ENCODE data around the gene ADGRG2.
"Not testable (repeated sequence)": the region's sequence is repeated elsewhere in the genome, so short reads cannot be mapped to it uniquely, and the experiment has no call there.

The ADGRG2 gene

GRCh38 chrX:19086102-19086772 is 36.0 kb downstream of the ADGRG2 start:
- FAIRE-seq (no peak), DNase-seq (ENCODE audit: insufficient read length, low spot score) (no peak)

- FAIRE-seq = no peak
- DNase-seq (ENCODE audit: insufficient read length, low spot score) = no peak
Measured at GRCh38 chrX:19085666-19086065, 36.6 kb downstream of the ADGRG2 start.

GRCh38 chrX:19075754-19076153 is 46.5 kb downstream of the ADGRG2 start:
- FAIRE-seq = no peak

GRCh38 chrX:19072372-19072771 is 49.9 kb downstream of the ADGRG2 start:
- DNase-seq (ENCODE audit: insufficient read length, low spot score) (no peak), FAIRE-seq (no peak)

More at GRCh38 chrX:19075754-19076153, 46.5 kb downstream of the ADGRG2 start:
- DNase-seq (ENCODE audit: insufficient read length, low spot score) = no peak

GRCh38 chrX:19070555-19070994 is 51.7 kb downstream of the ADGRG2 start:
- DNase-seq (ENCODE audit: insufficient read length, low spot score) (no peak), FAIRE-seq (no peak)

GRCh38 chrX:19066987-19067386 is 55.3 kb downstream of the ADGRG2 start:
- not testable (repeated sequence) for DNase-seq (ENCODE audit: insufficient read length, low spot score); FAIRE-seq

GRCh38 chrX:19065535-19065934 is 56.7 kb downstream of the ADGRG2 start:
- DNase-seq (ENCODE audit: insufficient read length, low spot score) = no peak
- no peak for FAIRE-seq

GRCh38 chrX:19064175-19064574 is 58.1 kb downstream of the ADGRG2 start:
- FAIRE-seq = peak; percentile 66
- no peak for DNase-seq (ENCODE audit: insufficient read length, low spot score)

- no peak for FAIRE-seq
- peak; percentile 24 for DNase-seq (ENCODE audit: insufficient read length, low spot score)
Measured at GRCh38 chrX:19063030-19063429, 59.2 kb downstream of the ADGRG2 start.

- no peak for FAIRE-seq
- DNase-seq (ENCODE audit: insufficient read length, low spot score) = no peak
Measured at GRCh38 chrX:19059067-19059466, 63.2 kb downstream of the ADGRG2 start.

GRCh38 chrX:19057856-19058255 is 64.4 kb downstream of the ADGRG2 start:
- DNase-seq (ENCODE audit: insufficient read length, low spot score) = no peak
- FAIRE-seq = no peak

GRCh38 chrX:19049110-19049509 is 73.2 kb downstream of the ADGRG2 start:
- no peak for FAIRE-seq
- no peak for DNase-seq (ENCODE audit: insufficient read length, low spot score)

GRCh38 chrX:19046343-19047215 is 75.7 kb downstream of the ADGRG2 start:
- DNase-seq (ENCODE audit: insufficient read length, low spot score) (peak; percentile 18), FAIRE-seq (no peak)

- no peak for DNase-seq (ENCODE audit: insufficient read length, low spot score)
- FAIRE-seq = no peak
Measured at GRCh38 chrX:19040373-19040772, 81.9 kb downstream of the ADGRG2 start.

GRCh38 chrX:19034025-19034424 is 88.2 kb downstream of the ADGRG2 start:
- DNase-seq (ENCODE audit: insufficient read length, low spot score) = no peak
- FAIRE-seq = no peak

GRCh38 chrX:19030805-19031204 is 91.5 kb downstream of the ADGRG2 start:
- FAIRE-seq (no peak), DNase-seq (ENCODE audit: insufficient read length, low spot score) (no peak)

- no peak for FAIRE-seq
Measured at GRCh38 chrX:19028560-19028959, 93.7 kb downstream of the ADGRG2 start.

GRCh38 chrX:19024366-19024765 is 97.9 kb downstream of the ADGRG2 start:
- FAIRE-seq (no peak), DNase-seq (ENCODE audit: insufficient read length, low spot score) (no peak)

More at GRCh38 chrX:19028560-19028959, 93.7 kb downstream of the ADGRG2 start:
- DNase-seq (ENCODE audit: insufficient read length, low spot score) = no peak

GRCh38 chrX:19019996-19020395 is 102.3 kb downstream of the ADGRG2 start:
- DNase-seq (ENCODE audit: insufficient read length, low spot score) (no peak), FAIRE-seq (no peak)

GRCh38 chrX:19017271-19017670 is 105.0 kb downstream of the ADGRG2 start:
- no peak for FAIRE-seq
- DNase-seq (ENCODE audit: insufficient read length, low spot score) = peak; percentile 19

- not testable (repeated sequence) for FAIRE-seq; DNase-seq (ENCODE audit: insufficient read length, low spot score)
Measured at GRCh38 chrX:19016614-19017013, 105.7 kb downstream of the ADGRG2 start.

- FAIRE-seq (no peak), DNase-seq (ENCODE audit: insufficient read length, low spot score) (no peak)
Measured at GRCh38 chrX:19007868-19008267, 114.4 kb downstream of the ADGRG2 start.

Data from HTR-8/SVneo (cell line).